DMS153 treated with DMSO at 0.1 percent for 48 hours (cell line): ENCODE measurements around the gene PNPLA7.
"Not testable (repeated sequence)": the region's sequence is repeated elsewhere in the genome, so short reads cannot be mapped to it uniquely, and the experiment has no call there.

ENCODE experiments used
- DNase-seq: peaks from one replicate; lab custom pipeline; 2025; ENCODE audit not compliant: unreplicated experiment; lab: John Stamatoyannopoulos, UW

Gene PNPLA7

DNA sequence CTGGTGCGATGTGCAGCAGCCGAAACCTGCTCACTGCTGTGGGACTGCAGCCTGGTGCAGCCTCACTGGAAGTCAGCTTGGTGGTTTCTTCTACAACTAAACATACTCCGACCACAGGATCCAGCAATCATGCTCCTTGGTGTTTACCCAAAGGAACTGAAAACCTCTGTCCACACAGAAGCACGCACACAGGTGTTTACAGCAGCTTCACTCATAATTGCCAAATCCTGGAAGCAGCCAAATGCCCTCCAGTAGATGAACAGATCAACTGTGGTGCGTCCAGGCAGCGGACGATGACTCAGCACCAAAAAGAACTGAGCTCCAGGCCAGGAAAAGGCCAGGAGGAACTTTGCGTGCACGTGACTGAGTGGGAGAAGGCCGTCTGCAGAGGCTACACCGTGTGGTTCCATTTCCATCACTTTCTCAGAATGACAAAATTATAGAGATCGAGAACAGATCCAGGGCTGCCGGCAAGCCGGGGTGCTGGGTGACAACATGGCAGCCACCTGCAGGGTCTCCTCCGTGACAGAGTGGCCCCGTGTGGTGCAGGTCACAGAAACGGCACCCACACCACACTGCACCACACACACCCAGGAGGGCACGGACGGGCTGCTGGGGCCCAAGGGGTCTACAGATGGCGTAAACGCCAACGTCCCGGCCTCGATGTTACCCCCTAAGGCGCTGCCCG lies 68.0 kb downstream of the PNPLA7 start:
- DNase-seq = no peak

- DNase-seq = no peak
These were observed 69.2 kb downstream of the PNPLA7 start for GRCh38 chr9:137480686-137481683.

GRCh38 chr9:137479892-137480685 lies 70.1 kb downstream of the PNPLA7 start:
- no peak for DNase-seq

- no peak for DNase-seq
These were observed 71.0 kb downstream of the PNPLA7 start for GRCh38 chr9:137478962-137479861.

- DNase-seq = no peak
These were observed 71.6 kb downstream of the PNPLA7 start for GRCh38 chr9:137478613-137478961.

- DNase-seq = no peak
These were observed 72.2 kb downstream of the PNPLA7 start for GRCh38 chr9:137477778-137478612.

- no peak for DNase-seq
These were observed 73.3 kb downstream of the PNPLA7 start for GRCh38 chr9:137476856-137477255.

- no peak for DNase-seq
These were observed 74.5 kb downstream of the PNPLA7 start for GRCh38 chr9:137475666-137476065.

DNA sequence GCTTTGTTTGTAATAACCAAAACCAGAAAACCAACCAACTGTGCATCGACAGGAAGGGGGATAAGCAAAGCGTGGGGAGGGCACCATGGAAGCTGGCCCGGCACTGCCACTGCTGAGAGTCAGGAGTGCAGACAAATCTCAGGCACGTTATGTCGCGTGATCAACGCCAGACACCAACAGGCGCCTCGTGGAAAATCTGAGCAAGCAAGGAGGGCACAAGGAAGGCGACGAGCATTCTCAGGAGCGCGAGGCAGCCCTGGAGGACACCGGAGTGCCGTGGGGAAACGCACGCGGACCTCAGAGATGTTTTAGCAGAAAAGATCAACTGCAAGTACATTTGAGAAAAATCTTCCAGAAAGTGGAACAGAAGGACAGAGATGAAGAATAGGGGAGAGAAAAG lies 75.9 kb downstream of the PNPLA7 start:
- no peak for DNase-seq

DNA sequence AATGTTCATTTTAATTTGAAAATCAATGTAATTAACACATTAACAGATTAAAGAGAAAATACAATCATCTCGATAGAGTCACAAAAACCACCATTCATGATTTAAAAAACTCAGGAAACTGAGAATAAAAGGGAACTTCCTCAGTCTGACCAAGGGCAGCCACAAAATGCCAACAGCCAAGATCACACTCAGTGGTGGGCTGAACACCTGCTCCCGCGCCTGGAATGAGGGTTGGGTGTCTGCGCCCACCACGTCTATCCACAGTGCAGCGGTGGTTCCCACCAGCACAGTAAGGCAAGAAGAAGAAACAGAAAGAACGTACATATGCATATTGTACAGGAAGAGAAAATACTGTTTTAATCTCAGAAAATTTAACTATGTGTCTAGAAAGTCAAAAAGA lies 79.4 kb downstream of the PNPLA7 start:
- DNase-seq = no peak

DNA sequence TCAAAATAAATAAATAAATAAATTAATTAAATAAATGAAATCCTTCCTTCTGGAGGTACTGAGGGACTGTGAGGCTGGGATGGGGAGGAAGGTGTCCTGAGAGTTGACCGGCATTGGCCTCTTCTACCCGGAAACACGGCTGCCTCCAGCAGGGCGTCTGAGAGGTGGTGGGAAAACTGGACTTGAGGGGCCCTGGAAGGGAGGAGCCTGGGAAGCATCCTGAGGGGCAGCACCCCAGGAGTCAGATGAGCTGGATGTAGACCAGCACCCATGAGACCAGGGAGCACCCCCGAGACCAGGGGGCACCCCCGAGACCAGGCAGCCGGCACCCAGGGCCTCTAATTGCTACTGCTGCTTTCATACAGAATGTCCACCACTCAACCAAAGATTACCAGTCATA lies 82.3 kb downstream of the PNPLA7 start:
- no peak for DNase-seq

DNA sequence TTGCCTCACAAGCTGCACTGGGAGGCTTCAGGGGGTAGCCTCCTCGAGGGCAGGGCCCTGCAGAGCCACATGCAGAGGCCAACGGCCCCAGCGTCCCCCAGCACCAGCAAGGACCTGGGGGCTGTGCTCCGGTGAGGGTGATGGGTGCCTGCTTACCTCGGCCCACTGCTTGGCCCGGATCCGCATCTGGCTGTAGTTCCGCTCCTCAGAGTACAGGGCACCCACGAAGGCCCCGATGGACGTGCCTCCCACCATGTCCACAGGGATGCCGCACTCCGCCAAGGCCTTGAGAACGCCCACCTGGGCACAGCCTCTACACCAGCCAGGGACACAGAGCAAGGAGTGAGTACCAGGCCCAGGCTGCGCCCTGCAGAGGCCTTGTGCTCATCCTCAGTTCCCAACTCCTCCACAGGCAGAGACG lies 83.0 kb downstream of the PNPLA7 start:
- no peak for DNase-seq

DNA sequence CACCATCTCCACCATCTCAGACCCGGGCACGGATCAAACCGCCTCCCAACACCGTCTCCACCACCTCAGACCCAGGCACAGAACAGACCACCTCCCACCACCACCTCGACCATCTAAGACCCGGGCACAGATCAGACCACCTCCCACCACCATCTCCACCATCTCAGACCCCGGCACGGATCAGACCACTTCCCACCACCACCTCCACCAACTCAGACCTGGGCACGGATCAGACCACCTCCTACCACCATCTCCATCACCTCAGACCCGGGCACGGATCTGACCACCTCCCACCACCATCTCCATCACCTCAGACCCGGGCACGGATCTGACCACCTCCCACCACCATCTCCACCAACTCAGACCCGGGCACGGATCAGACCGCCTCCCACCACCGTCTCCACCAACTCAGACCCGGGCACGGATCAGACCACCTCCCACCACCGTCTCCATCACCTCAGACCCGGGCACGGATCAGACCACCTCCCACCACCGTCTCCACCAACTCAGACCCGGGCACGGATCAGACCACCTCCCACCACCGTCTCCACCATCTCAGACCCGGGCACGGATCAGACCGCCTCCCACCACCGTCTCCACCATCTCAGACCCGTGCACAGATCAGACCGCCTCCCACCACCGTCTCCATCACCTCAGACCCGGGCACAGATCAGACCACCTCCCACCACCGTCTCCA lies 83.7 kb downstream of the PNPLA7 start:
- DNase-seq = not testable (repeated sequence)

GRCh38 chr9:137465720-137466388 lies 84.3 kb downstream of the PNPLA7 start:
- DNase-seq = no peak

DNA sequence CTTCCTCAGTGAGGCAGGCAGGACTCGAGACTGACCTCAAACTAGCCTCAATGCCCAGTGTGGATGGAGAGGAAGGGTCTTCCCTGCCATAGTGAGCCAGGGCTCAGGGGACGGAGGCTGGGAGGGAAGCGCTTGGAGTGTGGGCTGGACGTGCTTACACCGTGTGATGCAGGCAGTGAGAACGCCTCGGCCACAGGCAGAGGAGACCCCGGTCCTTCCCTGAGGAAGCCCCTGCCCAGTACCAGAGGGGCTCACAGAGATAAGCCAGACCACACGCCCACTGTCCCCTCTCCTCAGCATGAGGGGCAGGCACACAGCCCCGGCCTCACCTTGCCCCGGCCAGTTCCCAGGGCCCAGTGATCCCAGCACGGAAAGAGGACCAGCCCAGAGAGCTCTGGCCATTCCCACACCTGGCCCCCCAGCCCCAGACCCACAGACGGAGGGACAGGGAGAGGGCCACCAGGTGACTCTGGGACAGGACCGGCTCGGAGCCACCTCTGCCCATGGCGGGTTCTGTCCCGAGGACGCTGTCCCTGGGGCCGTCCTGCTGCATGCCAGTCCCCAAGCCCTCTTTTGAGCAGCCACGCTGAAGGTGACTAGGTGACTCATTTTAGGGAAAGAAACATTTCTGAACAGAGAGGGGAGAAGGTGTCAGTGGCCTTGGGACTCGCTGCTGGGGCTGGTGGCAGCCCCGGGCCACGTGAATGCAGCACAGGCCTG lies 85.0 kb downstream of the PNPLA7 start:
- no peak for DNase-seq

GRCh38 chr9:137464291-137464999 lies 85.8 kb downstream of the PNPLA7 start:
- DNase-seq = no peak

DNA sequence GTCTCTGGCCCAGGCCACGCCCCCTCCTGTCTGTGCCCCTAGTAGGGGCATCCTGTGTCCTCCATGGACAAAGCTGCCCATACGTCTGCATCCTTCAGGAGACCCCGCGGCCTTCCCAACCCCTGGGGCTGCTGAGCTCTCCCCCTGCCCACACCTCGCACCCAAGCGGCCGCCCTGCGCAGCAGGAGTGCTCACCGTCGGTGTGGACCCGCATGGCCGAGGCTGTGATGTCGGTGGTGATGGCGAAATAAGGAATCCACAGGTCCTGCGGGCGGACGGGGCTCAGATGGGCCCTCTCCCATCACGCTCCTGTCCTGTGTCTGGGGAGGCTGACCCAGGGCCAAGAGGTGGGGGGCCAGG lies 86.3 kb downstream of the PNPLA7 start:
- no peak for DNase-seq
